ENCODE measurements around the gene GCC2. TPM values are rescaled to one million over a fixed set of nuclear protein-coding genes. Genes with fewer than 3 reads are reported as not detected.

Gene GCC2
- total and polyA plus RNA-seq, 2 of the 13 experiments (the other 11 are each of a cell fraction or from before 2014, with no cell fraction given): 17.6 to 22.5 TPM

- FAIRE-seq: no peak
- intact Hi-C loops (cut with micrococcal nuclease; ENCODE audit: unreplicated experiment): no loop called here
- no peak for TF ChIP-seq ZMYM4 (CRISPR knock-in tag; IDR thresholded peaks at IDR 0.05)
- TF ChIP-seq CEBPB (IDR thresholded peaks at IDR 0.05; ENCODE audit: borderline replicate concordance, low read depth, low read length): 0 out of 2 replicates have a peak, but pooled peaks have one; percentile 45
- TF ChIP-seq SP2 (CRISPR knock-in tag; IDR thresholded peaks at IDR 0.05): no peak
- TF ChIP-seq XRCC5 (optimal IDR thresholded peaks at IDR 0.05; ENCODE audit: low read length): peak; percentile 22
- TF ChIP-seq ZNF790 (CRISPR knock-in tag; IDR thresholded peaks at IDR 0.05; ENCODE audit: borderline replicate concordance): no peak
- 0 out of 2 replicates have a peak, but pooled peaks have one; percentile 17 for TF ChIP-seq FOXP1 (IDR thresholded peaks at IDR 0.05)
- no peak for TF ChIP-seq FOXP1 (CRISPR knock-in tag; IDR thresholded peaks at IDR 0.05)
- TF ChIP-seq ZNF766 (CRISPR knock-in tag; IDR thresholded peaks at IDR 0.05; ENCODE audit: borderline replicate concordance): no peak
- 0 out of 2 replicates have a peak, but pooled peaks have one; percentile 0 for TF ChIP-seq BCL6 (CRISPR knock-in tag; IDR thresholded peaks at IDR 0.05)
- 0 out of 2 replicates have a peak, but pooled peaks have one; percentile 50 for TF ChIP-seq ZNF34 (CRISPR knock-in tag; IDR thresholded peaks at IDR 0.05; ENCODE audit: borderline replicate concordance)
- peak; percentile 15; the same call in 1 of the 2 replicates for TF ChIP-seq ARID5B (CRISPR knock-in tag; IDR thresholded peaks at IDR 0.05)
- TF ChIP-seq RARA (CRISPR knock-in tag; IDR thresholded peaks at IDR 0.05): 0 out of 2 replicates have a peak, but pooled peaks have one; percentile 29
- no peak for TF ChIP-seq ARNT2 (CRISPR knock-in tag; IDR thresholded peaks at IDR 0.05; ENCODE audit: low read depth)
- no peak for TF ChIP-seq TFDP1 (CRISPR knock-in tag; IDR thresholded peaks at IDR 0.05; ENCODE audit: borderline replicate concordance)
- TF ChIP-seq FOSL2 (CRISPR knock-in tag; IDR thresholded peaks at IDR 0.05): peak; percentile 40; the same call in 1 of the 2 replicates
- TF ChIP-seq PRPF4 (IDR thresholded peaks at IDR 0.05; ENCODE audit: low read depth, low read length, poor library complexity, severe bottlenecking): no peak
- TF ChIP-seq ZFP91 (CRISPR knock-in tag; IDR thresholded peaks at IDR 0.05; ENCODE audit: borderline replicate concordance): no peak
- 0 out of 2 replicates have a peak, but pooled peaks have one; percentile 53 for TF ChIP-seq KAT7 (CRISPR knock-in tag; IDR thresholded peaks at IDR 0.05; ENCODE audit: borderline replicate concordance)
- TF ChIP-seq SAP130 (CRISPR knock-in tag; IDR thresholded peaks at IDR 0.05; ENCODE audit: low read depth): peak; percentile 45
These were observed 87.3 kb downstream of the GCC2 start for GRCh38 chr2:108536133-108536780.

More at GRCh38 chr2:108536133-108536780, 87.3 kb downstream of the GCC2 start:
- peak overlapping the region; percentile 65 to 87 (median 77) for H3K4me3 ChIP-seq (replicated peaks in 1 of 3; ENCODE audit: insufficient read depth in 1 of 3, low read depth in 2 of 3, low read length in 3 of 3)
- peak overlapping the region; percentile 60 for H3K27ac ChIP-seq (ENCODE audit: extremely low read length, insufficient read depth, low read length)
- POLR2A ChIA-PET: interaction anchor here (2.1 kb wide), 1 partner anchor 100 kb away, joined by 7 read pairs; no protein-coding TSS in a partner anchor
- BruUV-seq (replicated peaks): no TSS peak
- H3K9ac ChIP-seq (ENCODE audit: insufficient read depth, low read depth, low read length): peak overlapping the region; percentile 92
- H3K79me2 ChIP-seq (ENCODE audit: insufficient read depth, low read length): peaks cover 65% of the 10 kb centered on the region
- in situ Hi-C loops (cut with HindIII; ENCODE audit: extremely low pct_ligation_motif_present, low pct_unique_long_range_greater_than_20kb): no loop called here
- peaks cover 41% of the 10 kb centered on the region for H4K20me1 ChIP-seq (ENCODE audit: insufficient read depth, low read length)
- no peaks in the 10 kb centered on the region; a peak in 1 of 5 replicates for H3K27me3 ChIP-seq (ENCODE audit: control insufficient read depth in 1 of 2, insufficient read depth in 2 of 2, low read length in 2 of 2)
- no peak for ATAC-seq
- CTCF ChIA-PET (ENCODE audit: low intra/inter-chr PET ratio, low total read pairs): no interaction called here
- WGBS (ENCODE audit: low lambda C conversion rate): 72% methylated on average over 7 of the region's 7 CpGs
- DNase-seq (ENCODE audit: low spot score): peak; percentile 50
- no peaks in the 10 kb centered on the region for H3K36me3 ChIP-seq (replicated peaks in 1 of 2; ENCODE audit: control insufficient read depth in 1 of 2, insufficient read depth in 2 of 2, low read length in 2 of 2)
- no peak overlapping the region for H2AFZ ChIP-seq (ENCODE audit: low read length)
- peaks cover 76% of the 10 kb centered on the region for H3K4me1 ChIP-seq (ENCODE audit: insufficient read depth, low read length)
- H3K4me2 ChIP-seq (ENCODE audit: low read depth, low read length): peak overlapping the region; percentile 87
- H3K9me3 ChIP-seq (ENCODE audit: low read length): no peaks in the 10 kb centered on the region
